Stimulated activated CD8-positive, alpha-beta memory T cell treated with anti-CD3 and anti-CD28 coated beads, Interleukin-15, amount 100 ng/mL, for 4 hours (primary cell): Measurements from ENCODE around the gene VAV2.
A peak's percentile ranks its signal among the peaks of the same experiment; 100 is the strongest.

ENCODE experiments used
- DNase-seq, 2 donors: peaks; one replicate each; pipeline ENCODE4 v3.0.0-alpha.2; 2020; ENCODE audit warnings: low read depth in 2 of 2

VAV2 gene

GRCh38 chr9:133797406-133798105 lies 194.6 kb downstream of the VAV2 start:
- no peak for DNase-seq

- DNase-seq: no peak
Measured at GRCh38 chr9:133796562-133796961, 195.6 kb downstream of the VAV2 start.

DNA sequence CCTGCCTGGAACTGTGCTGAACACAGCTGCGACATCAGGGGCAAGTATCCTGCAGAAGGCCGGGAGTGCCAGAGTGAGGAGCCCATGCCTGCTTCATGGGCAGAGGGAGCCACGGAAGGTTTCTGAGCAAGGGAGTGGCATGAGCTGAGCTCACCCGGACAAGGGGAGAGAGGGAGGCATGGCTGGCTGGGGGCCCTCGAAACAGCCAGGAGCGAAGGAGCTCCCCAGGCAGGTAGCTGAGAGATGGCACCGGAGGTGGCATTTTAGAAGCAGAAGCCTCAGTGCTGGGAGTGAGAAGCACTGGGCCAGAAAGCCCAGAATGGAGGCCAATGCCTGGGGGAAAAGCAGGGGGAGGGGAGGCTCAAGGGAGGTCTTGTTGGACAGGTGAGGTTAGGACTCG lies 197.1 kb downstream of the VAV2 start:
- DNase-seq: no peak

DNA sequence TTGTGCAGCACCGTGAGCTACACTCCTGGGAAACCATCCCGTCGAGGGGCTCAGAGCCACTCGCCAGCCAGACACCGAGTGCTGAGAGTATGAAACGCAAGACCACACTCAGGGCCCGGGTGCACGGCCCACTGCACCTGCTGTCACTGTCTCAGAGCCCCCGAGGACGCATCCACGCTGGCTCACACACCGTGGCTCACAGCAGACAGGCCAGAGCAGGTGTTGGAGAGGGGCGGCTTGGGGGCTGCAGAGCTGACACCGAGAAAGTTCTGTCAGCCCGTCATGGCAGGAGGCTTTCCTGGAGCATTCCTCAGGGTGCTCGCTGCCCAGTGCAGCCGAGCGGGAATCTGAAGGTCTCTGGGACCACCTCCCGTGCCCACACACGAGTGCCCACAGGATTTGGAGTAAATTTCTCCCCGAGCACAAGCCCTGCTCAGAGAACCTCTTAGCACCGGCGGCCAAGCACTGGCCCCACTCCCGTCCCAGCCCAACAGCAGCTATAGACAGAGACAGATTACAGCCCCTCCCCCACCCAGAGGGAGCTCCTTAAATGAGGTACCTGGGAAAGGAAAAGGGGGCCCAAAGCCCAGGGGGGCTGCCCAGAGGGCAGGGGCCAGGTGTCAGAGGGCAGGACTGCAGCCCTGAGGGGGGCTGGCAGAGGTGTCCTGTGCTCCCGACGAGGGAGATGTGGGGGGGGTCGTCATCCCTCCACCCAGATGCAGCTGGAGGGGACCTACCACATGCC lies 197.9 kb downstream of the VAV2 start:
- no peak for DNase-seq

DNA sequence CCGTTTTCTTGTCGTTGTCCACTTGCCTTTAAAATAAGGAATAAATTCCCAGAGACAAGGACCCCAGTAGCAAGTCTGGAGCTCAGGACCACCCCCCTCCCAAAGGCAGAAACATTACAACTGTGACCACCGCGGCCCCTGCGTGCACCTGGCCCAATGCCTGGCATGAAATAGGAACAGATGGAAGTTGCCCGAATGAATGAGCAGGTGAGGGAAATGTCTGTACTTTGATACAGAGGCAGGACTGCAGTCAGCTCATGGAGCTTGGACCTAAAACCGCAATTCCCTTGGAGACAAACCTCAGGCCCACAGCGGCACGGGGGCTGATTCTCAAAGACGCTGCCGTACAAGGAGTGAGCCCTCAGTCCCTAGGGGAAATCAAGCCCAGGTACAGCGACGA lies 198.7 kb downstream of the VAV2 start:
- no peak for DNase-seq

GRCh38 chr9:133792721-133793470 lies 199.2 kb downstream of the VAV2 start:
- peak; percentile 9 to 10 for DNase-seq

- DNase-seq: no peak
Measured at GRCh38 chr9:133791735-133792649, 200.1 kb downstream of the VAV2 start.

GRCh38 chr9:133791069-133791468 lies 201.1 kb downstream of the VAV2 start:
- no peak for DNase-seq

GRCh38 chr9:133789778-133790177 lies 202.3 kb downstream of the VAV2 start:
- no peak for DNase-seq

GRCh38 chr9:133788819-133789717 lies 203.1 kb downstream of the VAV2 start:
- DNase-seq: no peak

DNA sequence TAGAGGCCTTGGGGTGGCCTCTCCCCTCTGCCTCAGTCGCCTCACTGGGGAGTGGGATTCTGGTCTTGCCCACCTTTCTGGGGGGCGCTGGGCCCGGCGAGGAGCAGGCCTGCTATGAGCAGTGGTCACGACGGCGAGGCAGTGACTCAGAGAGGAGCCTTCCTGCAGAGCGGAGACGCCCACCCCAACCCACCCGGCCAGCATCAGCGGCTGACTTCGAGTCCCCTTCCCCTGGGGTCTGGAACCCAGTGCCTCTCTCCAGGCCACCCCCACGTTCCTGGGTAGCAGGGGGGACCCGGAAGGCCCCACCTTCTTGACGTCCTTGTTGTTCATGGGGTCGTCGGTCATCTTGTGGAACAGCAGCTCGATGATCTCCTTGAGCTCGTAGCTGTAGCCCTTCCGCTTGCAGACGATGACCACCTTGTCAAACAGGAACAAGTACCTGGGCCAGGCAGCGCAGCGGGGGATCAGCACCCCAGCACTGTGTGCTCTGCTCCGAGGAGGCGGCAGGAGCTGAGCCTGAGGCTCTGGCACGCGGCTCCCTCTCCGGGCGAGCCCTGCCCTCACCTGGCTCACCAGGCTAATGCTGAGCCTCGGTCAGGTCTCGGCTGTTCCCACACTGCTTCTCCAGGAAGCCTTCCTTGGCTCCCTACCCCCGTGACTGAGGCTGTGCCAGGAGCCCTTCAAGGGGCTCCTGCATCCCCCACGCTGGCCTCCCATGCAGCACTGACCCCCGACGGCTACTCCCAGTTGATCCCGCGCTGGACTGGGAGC lies 203.9 kb downstream of the VAV2 start:
- DNase-seq: no peak

- no peak for DNase-seq
Measured at GRCh38 chr9:133787754-133788025, 204.4 kb downstream of the VAV2 start.

GRCh38 chr9:133786907-133787753 lies 205.0 kb downstream of the VAV2 start:
- DNase-seq: no peak

- no peak for DNase-seq
Measured at GRCh38 chr9:133786371-133786753, 205.8 kb downstream of the VAV2 start.

GRCh38 chr9:133785753-133786370 lies 206.3 kb downstream of the VAV2 start:
- DNase-seq: no peak

- DNase-seq: no peak
Measured at GRCh38 chr9:133784731-133785561, 207.2 kb downstream of the VAV2 start.

GRCh38 chr9:133783331-133783731 lies 208.8 kb downstream of the VAV2 start:
- no peak for DNase-seq
